Brain pericyte (primary cell): ENCODE data around the gene FXYD6.
"Not testable (repeated sequence)": the region's sequence is repeated elsewhere in the genome, so short reads cannot be mapped to it uniquely, and the experiment has no call there.

Source experiments
- DNase-seq: peaks from one replicate; pipeline ENCODE4 v3.0.0-alpha.2; 2012; ENCODE audit warnings: low read depth, low spot score

FXYD6 gene

DNA sequence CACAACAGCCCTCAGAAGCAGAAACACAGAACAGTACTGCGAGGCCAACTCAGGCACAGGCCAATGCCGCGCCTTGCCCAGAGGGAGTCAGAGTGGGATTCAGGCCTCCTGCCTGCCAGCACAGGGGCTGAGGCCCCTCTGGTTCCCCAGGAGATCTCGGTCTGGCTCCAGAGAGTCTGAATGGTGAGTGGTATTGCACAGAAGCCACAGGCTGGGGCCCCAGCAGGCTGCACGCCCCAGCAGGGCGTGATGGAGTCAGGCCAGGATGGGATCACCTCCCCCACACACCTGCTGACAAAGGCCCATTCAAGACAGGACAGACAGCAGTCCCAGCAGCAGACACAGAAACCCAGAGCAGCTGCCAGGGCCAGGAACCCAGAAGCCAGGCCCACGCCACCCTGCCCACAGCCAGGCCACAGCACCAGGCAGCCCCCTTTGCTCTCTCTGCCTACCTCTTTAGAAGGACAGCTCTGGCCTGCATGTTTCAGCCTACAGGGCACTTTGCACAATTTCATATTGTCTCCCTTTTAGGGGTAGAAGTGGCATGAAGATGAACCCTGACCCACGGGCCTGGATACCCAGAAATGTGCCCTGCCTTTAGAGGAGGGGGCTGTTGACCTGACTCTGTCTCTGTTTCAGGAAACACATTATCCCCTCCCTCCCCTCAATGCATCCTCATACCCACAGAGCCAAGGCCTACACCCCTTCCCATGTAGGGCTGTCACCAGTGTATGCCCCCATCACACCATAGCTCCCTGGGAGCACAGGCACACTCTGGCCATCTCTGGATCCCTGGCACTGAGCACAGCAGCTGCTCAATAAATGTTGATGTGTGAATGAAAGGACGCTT is 6.1 kb downstream of the FXYD6 start:
- no peak for DNase-seq

DNA sequence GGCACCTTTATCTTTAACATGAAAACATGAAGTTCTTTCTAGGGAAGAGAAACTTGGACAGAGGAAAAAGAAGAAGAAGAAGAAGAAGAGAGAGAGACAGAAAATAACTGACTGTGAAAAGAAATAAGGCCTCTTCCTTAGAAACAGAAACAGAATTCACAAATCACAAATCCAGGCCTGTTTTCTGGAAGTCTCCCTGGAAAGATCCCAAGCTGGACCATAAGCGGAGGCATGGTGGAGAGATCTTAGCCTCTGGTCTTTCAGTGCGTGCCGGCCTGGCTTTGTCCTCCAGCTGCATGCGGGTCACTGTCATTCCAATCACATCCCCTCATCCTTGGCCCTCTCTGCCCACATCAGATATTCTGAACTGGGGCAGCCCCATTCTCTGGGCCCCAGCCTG is 6.9 kb downstream of the FXYD6 start:
- no peak for DNase-seq

DNA sequence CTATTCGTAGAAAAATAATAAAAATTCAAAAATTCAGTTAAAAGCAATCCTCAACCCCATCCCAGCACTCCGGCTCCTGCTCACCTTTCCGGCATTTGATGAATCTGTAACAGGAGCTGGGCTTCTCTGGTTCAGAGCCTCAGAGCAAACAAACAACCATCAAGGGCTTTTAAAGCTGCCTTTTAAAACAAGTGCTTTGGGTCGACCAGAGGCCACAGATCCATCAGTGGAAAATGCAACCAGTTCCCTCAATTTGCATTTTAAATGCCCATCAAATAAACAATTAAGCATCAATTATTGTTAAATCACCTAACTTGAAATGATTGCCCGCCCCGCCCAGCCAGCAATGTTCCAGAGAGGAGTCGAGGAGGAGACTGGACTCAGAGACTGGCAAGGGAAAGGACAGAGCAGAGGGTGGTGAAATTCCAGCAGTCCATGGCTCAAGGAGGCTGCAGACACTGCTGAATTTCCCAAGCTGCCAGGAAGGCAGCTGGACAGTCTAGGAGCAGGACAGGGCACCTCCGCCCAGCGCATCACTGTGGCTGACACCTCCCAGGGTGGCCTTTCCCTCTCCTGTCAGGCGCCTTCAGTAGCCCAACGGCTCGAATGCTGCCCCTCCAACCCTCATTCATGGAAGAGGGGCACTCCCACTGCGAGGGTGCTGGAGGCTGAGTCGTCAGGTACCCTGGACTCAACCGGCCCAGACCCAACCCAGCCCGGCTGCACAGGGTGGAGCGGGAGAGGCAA is 7.5 kb downstream of the FXYD6 start:
- DNase-seq, result no peak

DNA sequence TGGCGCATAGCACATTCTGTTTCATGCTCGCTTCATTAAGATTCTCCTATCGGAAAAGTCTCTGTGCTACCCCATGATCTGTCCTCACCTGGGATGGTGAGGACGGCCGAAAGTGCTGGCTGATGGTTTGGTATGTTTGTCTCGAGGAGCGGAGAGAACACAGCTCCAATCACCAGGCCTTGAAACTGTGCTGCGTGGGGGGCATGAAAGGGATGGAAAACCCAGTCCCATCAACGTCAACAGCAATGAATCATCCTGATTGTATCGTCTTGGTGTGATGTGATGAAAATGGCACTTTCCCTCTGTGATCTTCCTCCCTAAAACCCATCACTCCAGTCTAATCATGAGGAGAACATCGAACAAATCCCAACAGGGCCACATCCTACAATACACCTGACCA is 8.4 kb downstream of the FXYD6 start:
- no peak for DNase-seq

- DNase-seq, result no peak
Measured at GRCh38 chr11:117866526-117866925, 9.9 kb downstream of the FXYD6 start.

DNA sequence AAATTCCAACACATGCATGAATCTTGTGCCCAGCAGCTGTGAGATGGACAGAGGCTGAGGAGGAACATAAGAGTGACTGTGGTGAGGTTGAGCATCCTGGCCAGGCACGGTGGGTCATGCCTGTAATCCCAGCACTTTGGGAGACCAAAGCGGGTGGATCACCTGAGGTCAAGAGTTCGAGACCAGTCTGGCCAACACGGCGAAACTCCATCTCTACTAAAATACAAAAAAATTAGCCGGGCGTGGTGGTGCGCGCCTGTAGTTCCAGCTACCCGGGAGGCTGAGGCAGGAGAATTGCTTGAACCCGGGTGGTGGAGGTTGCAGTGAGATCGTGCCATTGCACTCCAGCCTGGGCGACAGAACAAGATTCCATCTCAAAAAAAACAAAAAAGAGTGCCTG is 10.9 kb downstream of the FXYD6 start:
- not testable (repeated sequence) for DNase-seq

GRCh38 chr11:117863383-117863782 is 13.1 kb downstream of the FXYD6 start:
- no peak for DNase-seq

DNA sequence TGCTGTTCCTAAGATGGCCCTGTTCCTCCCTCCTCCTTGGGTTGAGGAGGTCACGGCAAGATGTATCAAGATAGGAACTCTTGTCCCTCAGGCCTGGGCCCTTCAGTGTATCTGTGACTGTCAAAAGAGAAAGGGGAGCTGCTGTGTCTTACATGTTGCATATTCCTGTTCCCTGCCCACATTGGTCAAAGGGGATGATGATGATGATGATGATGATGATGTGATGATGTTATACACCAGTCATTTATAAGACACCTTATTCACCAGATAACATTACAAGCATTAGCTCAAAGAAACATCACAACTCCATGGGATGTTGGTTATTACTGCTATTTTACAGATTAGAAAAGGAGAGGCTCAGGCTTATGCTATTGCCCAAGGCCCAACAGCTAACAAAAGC is 13.7 kb downstream of the FXYD6 start:
- DNase-seq, result no peak

DNA sequence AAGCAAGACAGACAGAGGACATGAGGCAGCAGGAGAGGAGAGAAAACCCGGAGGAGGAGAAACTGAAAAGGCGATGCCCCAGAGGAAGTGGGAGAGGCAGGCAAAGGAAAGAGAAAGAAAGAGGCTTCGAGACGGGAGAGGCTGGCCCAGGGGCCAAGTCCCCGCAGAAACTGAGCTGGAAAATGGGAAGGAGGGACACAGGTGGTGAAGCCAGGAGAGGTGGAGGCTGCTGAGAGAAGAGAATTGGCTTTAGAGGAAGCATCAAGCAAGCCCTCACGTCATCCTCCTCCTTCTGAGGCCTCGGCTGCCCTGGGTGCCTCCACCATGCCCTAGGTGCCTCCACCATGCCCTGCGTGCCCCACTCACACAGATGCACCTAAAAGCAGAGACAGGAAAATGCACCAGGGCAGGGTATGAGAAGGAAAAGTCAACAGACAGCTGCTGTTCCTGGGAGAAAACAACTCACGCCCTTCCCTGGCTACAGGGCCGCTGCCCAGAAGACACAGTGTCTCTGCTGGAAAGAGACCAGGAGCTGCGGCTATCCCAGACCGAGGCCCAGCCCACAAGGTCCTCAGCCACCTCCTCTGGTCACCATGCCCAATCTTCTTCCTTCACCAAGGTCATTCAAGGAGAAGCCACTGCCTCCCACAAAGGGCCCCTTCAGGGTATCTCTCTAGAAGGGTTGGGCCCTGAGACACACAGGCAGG is 14.3 kb downstream of the FXYD6 start:
- DNase-seq, result no peak

DNA sequence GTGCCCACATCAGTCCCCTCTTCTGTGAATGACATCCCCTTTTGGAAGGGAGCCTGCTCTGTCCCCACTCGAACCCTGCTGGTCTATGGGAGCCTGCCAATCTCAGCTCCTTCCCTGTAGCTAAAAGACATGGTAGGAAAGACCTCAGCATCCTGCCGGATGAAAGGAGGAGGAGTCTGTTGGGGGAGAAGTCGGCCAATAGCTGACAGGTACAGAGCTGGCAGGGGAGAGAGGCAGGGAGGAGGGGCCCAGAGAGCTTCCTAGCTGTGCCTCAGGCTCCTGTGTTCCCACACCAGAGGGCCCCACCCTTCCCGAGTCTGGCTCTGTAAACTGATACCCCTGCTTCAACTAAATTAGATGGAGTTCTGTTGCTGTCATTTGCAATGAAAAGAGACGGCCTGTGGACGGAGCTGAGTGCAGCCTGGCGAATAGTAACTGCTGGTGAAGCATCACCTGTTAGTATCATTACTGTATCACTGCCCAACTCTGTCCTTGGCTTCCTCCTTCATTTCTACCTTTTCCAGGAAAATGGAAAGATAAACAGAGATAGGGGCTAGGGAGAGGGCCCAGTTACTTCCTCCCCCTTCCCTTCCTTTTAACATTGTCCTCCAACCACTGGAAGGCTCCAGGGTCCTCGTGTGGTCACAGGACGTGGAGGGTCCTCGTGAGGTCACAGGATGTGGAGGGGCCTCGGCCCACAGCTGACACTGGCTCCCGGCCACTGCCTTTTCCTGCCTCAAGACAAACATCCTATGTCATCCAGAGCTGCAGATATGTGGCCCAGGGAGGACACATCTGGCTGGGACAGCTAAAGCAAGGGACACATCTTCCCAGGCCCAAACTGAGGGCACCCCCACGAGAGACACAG is 15.1 kb downstream of the FXYD6 start:
- DNase-seq, result no peak

DNA sequence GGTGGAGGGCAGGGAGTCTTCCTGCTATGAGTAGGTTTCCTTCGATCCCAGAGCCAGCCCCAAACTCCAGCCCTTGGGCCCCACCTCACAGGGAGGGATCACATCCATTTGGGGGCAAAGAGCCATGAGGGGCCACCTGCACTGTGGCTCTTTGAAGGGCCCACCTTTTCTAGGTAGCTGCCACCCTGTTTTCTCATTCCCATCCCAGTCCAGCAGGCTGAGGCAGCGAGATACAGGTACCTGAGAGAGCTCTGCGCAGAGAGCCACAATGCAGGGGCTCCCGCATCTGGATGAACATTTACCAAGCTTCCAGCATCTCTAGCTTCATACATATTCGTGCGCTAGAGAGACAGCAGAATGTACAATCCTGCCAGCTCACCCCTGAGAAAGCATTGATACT is 16.3 kb downstream of the FXYD6 start:
- DNase-seq, result no peak

- DNase-seq, result no peak
Measured at GRCh38 chr11:117859488-117860112, 16.9 kb downstream of the FXYD6 start.

GRCh38 chr11:117859061-117859460 is 17.4 kb downstream of the FXYD6 start:
- DNase-seq, result no peak

DNA sequence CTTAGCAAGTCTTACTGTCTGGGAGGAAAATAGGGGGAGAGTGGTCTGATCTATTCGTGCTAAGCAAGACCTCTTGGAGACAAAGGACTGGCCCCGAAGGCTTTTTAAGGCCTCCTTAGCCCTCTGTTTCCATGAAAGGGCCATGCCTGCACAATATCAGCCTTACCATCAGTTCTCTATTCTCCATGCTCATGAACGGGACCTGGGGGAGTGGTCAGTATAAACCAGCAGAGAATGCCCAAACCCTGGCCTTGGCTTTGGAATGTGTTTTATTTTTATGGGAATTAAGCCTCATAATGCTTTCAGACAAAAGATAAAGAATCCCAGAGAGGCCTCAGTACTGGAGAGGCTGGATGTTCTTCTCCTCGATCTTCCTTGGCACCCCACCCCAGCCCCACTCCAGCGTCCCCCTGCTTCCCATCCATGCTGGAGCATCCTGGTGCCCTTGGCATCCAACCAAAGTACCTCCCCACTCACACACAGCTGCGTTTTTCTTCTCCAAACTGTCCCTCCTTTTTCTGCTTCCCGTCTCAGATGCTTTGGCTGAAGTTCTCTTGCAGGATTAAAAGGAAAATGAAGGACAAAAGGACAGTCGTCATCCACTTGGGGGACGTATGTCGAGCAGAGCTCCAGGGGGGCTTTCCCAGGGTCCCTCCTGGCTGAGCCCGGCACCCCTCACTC is 18.6 kb downstream of the FXYD6 start:
- no peak for DNase-seq

- no peak for DNase-seq
Measured at GRCh38 chr11:117855912-117856651, 20.4 kb downstream of the FXYD6 start.

DNA sequence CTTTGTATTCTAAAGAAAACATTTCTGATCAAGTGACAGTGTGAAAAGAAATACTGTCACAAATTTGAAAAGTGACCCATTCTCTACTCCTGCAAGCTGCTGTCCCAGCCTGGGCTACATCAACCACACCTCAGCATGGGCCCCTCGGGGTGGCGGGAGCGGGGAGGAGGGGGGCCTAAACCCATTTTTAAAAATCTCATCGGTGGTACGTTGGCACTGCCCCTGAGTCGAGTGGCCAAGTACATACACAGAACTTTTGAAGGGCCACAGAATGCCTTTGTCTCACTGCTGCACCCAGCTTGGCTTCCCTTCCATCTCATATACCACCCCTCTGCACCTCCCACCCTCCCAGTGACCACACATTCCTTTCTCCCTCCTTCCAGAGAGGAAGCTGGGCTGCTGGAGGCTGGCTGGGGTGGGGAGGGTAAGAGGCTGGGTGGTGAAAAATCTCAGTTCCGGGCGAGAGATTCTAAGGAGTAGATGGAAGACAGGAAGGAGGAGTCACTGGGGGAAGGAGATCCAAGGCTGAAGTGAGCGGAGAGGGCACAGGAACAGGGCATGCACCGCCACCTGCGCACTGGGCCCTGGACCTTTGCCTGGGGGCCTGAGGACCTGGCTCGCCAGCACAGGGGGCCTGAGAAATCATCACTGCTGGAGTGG is 21.1 kb downstream of the FXYD6 start:
- no peak for DNase-seq

- no peak for DNase-seq
Measured at GRCh38 chr11:117852309-117852708, 24.1 kb downstream of the FXYD6 start.

GRCh38 chr11:117851852-117852251 is 24.6 kb downstream of the FXYD6 start:
- no peak for DNase-seq

DNA sequence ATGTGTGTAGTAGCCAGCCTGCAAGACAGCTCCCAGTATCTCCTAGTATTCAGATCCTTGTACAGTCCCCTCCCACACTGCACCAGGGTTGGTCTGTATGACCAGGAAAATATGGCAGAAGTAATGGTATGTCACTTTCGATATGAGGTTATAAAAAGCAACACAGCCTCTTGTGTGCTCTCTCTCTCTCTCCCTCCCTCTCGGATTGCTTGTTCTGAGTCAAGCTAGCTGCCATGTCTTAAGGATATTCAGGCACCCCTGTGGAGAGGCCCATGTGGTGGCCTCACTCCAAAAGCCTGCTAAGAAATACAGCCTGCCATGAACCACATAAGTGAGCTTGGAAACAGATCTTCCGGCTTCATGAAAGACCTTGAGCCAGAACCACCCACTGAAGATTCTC is 25.4 kb downstream of the FXYD6 start:
- DNase-seq, result peak; percentile 21
